GM15510 (cell line): Measurements from ENCODE around the gene IGFN1.

ENCODE experiments used
- POLR2A ChIP-seq: IDR thresholded peaks from 3 replicates; pipeline ENCODE4 v1.6.1; 2011; ENCODE audit warnings: borderline replicate concordance; ENCODE audit not compliant: insufficient read length; ENCODE audit errors: extremely low read depth

The IGFN1 gene

DNA sequence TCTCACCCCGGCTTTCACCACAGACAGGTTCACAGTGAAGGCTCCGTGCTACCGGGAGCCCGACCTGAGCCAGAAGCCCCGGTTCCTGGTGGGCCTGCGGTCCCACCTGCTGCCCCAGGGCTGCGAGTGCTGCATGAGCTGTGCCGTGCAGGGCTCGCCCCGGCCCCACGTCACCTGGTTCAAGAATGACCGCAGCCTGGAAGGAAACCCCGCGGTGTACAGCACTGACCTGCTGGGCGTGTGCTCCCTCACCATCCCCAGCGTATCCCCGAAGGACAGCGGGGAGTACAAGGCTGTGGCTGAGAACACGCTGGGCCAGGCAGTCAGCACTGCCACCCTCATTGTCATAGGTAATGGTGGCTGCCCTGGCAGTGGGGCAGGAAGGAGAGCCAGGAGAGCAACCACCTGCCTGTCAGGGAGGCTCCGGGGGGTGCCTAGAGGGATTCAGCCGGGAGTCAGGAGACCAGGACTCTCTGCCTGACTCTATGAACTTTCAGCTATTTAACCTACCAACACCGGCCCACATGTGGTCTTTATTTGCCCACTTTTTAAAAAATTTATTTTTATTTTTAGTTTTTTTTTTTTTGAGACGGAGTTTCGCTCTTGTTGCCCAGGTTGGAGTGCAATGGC lies 36.4 kb downstream of the IGFN1 start:
- TF ChIP-seq POLR2A: no peak

DNA sequence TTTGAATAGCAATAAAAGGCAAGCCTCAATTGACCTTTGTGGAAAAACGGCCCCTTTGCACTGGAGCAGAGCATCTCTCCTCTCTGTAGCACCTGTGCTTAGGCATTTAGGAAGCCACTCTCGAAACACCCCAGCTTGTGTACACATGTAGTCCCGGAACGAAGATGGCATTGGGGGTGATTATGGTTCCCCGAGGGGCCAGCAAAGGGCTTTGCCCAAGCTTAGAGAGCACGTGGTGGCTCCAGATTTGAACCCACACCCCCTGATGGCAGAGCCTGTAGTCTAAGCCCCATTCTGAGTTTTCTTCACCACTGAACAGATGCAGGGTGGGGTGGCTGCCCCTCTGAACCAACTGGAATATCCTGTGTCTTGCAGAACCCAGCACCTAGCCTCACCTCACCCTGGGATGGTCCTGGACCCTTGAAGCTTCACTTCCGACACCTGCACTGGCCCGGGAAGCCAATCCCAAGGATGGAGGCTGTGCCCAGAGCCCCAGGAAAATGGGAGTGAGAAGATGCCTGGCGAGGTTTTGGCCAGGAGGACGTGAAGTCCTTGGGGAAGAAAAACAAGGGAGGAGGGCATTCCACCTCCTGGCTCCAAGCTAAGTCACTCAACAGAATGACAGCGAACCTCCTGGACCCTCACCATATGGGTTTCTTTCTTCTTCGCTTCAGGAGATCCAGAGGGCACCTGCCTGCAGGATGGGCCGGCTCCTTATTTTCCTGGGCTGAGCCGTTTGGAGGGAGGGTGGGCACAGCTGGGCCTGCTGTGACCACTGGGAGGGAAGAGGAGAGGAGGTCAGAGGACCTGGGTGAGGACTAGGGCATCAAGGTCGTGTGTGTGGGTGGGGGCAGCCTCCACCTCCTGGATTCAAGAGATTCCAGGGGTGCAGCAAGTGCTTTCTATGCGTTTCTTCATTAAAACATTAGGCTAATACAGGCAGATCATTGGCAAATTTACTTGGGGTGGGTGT lies 37.7 kb downstream of the IGFN1 start:
- TF ChIP-seq POLR2A: no peak

GRCh38 chr1:201229095-201229494 lies 38.5 kb downstream of the IGFN1 start:
- TF ChIP-seq POLR2A: no peak

DNA sequence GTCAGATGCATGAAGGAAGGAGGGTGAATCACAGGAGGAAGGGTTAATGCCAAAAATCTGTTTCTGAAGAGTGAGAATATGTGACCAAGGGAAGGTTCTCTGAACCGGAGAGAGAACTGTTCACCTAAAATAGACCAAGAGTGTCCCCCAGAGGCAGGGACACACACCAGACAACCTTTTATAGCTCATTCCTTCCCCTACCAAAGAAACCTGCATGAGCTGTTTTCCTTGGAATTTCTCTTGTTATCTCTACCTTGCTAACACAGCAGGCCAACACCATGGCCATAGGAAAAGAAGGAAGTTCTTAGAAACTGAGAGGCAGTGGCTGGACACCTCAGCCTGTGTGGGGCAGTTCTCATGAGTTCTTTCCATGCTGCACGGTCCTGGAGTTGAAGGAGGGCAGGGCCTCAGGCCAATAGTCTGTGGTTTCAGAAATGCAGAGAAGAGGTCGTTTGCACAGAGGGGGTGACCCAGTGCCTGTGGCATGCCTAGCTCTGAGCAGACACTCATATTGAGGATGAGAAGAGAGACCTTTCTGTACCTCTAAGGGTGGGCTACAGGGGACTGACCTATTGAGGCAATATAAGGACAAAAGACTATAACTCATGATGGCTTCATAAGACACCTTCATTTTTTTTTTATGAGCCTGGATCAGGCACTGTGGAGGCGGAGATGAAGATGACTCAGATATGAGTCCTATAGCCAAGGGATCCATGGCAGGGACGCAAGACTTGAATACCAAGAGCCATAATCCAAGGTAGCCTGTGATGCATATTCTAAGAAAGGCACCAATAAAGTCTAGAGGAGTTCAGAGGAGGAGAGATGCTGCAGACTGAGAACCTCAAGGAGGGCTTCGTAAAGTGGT lies 39.4 kb downstream of the IGFN1 start:
- TF ChIP-seq POLR2A: no peak

GRCh38 chr1:201230676-201231075 lies 40.1 kb downstream of the IGFN1 start:
- no peak for TF ChIP-seq POLR2A

DNA sequence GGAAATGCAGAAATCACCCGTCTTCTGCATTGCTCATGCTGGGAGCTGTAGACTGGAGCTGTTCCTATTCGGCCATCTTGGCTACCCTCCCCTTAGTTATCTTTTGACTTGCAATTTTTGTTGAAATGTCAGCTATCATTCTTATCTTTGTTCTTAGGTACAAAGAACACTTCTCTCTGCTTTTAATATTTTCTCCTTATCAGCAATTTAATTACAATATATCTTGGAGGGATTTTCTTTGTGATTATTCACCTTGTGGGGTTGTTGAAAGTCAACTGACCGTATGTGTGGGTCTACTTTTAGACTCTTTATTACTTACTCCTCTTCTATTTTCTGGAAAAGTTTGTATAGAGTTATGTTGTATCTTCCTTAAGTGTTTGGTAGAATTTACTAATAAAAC lies 49.5 kb downstream of the IGFN1 start:
- no peak for TF ChIP-seq POLR2A

GRCh38 chr1:201241736-201242135 lies 51.1 kb downstream of the IGFN1 start:
- TF ChIP-seq POLR2A: no peak

GRCh38 chr1:201245082-201245481 lies 54.5 kb downstream of the IGFN1 start:
- no peak for TF ChIP-seq POLR2A

DNA sequence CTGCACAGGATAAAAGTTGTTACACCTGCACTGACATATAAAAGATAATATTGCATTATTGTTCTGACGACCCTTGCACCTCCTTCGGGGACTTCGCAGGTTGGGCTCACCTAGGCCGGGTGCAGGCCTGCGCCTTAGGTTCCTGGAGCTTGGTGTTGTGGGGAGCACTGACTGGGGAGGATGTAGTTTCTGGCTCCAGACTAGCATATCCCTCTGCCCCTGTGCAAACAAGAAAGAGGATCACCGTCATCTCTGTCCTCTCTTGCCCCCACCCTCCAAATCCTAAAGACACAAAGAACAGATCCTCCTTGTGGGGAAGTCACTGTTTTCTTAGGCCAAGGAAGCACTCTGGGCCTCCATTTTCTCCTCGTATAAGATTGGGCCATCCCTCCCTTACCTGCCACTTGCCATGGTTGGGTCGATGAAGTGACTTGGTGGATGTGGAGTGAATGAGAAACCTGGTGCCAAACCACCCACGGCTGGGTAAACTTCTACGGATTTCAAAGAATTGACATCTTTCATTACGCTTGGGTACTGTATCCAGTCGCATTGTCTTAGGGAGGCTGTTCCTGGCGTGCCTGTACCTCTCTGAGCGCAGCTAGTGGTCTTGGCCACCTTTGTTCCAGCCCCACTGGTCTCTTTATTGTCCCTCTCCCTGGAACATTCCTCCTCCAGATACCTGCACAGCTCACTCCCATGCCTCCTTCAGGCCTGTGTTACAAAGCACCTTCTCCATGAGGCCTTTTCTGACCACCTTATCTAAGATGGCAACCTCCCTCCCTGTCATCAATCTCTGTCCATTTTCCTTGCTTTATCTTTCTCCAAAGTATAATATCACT lies 58.3 kb downstream of the IGFN1 start:
- TF ChIP-seq POLR2A: no peak

DNA sequence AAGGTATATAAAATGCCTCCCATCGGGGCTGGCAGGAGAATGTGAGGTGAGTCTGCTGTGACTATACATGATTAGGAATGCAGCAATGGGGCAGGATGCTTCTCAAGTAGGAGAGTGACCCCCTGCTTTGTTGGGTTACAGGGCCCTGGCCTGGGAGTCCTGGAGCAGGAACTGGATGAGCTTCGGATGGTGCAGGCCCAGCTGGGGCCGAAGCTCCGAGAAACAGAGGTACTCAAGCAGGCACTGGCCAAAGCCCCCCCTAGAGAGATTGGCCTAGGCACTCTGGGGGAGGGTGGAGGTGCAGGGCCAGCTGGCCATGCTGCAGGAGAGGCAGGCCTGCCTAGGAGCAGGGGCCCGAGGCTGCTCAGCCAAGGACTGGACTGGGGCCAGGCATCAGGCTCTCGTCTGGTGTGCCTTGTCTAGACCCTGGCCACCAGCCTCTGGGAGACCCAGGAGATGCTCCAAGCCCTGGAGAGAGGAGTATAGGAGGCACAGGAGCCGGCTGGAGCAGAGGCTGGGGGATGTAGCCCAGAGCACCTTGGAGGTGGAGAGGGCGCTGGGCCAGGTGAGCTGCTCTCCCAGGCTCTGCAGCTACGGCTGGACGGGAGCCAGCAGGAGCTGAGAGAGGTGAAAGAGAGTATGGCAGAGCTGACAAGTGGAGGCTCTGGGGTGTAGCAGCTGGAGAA lies 59.8 kb downstream of the IGFN1 start:
- TF ChIP-seq POLR2A: no peak

DNA sequence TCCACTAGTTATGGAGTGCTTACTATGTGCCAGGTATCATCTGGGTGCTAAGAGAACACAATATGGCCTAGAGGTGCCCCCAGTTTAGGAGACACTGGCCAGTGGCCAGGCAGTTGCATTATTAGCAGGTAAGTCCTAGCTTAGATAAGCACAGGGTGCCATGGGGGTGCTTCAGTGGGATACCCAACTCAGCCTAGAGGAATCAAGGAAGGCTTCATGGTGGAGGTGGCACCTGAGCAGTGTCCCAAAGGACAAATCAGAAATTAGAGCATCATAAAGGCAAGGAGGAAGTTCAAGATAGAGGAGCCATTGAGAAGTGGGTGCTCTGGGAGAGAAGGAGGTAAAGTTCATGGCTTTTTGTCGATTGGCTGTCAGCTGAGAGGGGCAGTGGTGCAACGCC lies 60.8 kb downstream of the IGFN1 start:
- TF ChIP-seq POLR2A: no peak

DNA sequence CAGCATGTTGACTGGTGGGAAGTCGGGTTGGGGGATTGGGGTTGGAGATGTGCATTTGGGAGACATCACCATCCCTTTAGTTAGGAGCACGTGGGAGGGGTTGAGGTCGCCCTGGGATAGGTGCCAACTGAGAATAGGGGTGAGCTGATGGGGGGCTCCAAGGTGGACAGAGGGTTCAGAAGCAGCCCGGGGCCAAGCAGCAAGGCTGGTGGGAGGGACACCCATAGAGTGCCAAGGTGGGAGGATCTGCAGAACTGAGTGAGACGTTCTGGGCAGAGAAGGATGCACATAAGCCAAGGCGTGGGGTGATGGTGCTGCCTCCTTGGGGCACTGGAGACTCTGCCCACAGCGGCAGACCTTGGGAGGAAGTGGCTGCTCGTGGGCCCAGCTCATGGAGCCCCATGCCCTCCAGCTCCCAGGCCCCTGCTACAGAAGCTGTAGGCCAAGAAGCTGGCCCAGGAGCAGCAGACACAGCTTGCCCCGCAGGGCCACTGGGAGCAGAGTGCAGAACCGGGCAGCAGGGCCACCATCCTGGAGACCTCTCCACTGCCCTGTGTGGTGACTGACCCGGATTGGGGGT lies 61.3 kb downstream of the IGFN1 start:
- TF ChIP-seq POLR2A: no peak

DNA sequence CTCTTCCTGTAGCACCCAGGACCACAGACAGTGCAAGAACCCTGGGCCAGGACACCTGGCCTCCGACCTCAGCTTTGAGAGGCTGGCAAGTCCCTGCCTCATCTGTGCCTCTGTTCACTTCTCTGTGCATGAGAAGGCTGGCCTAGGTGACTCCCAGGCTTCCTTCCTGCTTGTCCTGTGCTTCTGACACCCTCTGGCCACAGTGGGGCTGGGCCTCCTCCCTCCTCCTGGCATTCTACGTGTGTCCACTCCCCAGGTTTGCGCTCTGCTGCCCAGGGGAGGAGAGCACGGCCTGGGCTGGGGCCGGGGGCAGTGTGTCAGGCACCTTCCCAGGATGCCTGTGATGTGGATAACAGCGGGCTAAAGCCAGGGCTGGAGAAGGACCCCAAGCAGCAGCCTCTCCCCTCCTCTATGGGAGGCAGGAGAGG lies 62.3 kb downstream of the IGFN1 start:
- TF ChIP-seq POLR2A: no peak

DNA sequence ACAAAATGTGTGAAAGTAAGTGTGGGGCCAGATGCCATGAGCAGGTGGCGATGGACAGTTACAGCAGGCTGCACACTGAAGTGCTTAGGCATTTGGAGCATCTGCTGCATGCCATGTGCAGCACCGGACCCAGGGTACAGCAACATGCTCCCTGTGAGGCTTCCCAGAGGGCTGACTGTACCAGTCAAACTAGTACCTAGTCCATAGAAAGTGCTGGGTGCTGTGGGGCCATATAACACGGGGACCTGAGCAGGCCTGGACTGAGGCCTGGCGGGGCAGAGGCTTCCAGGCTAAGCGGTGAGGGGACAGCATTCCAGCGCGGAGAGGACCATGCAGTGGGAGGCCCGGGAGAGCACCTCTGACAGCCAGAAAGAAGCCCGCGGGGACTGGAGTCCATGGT lies 62.8 kb downstream of the IGFN1 start:
- no peak for TF ChIP-seq POLR2A
